ENCODE measurements around the gene CNTNAP1.
"Not testable (repeated sequence)": the region's sequence is repeated elsewhere in the genome, so short reads cannot be mapped to it uniquely, and the experiment has no call there.

The CNTNAP1 gene

DNA sequence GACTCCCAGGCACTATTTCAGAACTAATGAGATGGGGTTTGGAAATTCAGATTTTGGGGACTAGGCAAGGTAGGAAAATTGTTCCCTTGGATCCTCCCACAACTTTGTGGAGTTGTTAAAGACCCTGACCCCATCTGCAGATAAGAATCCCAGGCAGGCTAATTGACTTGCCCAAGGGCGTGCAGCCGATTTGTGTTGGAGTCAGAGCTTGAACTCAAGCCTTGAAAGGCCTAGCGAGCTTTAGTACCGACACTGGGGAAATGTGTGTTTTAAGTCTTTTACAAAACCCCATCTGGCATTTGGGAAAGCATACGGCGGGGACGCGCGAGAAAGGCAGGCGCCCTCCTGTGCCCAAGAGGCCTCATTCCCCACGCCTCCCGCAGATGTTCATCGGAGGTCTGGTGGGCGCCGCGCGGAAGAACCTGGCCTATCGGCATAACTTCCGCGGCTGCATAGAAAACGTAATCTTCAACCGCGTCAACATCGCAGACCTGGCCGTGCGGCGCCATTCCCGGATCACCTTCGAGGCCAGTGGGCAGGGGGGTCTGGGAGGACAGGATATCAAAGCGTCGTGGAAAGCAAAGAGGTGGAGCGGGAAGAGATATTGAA is 4.3 kb downstream of the CNTNAP1 start:
- no peak for DNase-seq

DNA sequence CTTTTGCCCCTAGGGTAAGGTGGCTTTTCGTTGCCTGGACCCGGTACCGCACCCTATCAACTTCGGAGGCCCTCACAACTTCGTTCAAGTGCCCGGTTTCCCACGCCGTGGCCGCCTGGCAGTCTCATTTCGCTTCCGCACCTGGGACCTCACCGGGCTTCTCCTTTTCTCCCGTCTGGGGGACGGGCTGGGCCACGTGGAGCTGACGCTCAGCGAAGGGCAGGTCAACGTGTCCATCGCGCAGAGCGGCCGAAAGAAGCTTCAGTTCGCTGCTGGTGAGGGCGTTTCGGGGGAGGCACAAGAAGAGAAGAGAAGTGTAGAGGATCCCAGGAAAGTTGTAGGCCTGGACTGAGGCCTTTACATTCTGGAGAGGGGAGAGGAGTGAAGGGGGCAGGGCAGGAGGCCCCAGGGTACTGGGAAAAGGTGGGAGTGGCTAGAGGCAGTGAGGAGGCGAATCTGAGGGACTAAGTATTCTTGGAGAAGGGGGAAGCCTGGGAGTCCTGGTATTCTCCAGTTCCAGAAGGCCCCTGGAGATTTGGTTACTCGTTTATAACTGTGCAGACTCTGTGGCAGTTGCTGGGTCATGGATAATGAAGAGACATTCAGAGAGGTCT is 5.5 kb downstream of the CNTNAP1 start:
- no peak for DNase-seq

DNA sequence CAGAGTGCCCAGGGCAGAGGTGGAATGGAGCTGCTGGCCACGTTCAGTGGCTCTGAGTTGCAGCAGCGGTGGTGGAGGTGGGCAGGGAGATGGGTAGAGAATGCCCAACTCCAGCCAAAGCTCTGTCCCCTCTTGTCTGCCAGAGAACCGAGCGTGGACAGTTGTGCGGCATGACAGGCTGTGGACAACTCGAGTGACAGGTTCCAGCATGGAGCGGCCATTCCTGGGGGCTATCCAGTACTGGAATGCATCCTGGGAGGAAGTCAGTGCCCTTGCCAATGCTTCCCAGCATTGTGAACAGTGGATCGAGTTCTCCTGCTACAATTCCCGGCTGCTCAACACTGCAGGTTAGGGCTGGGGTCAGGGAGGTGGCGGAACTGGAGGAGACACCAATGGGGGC is 8.3 kb downstream of the CNTNAP1 start:
- DNase-seq, result no peak

GRCh38 chr17:42691021-42691545 is 8.8 kb downstream of the CNTNAP1 start:
- DNase-seq, result no peak

GRCh38 chr17:42692489-42692888 is 10.2 kb downstream of the CNTNAP1 start:
- no peak for DNase-seq

DNA sequence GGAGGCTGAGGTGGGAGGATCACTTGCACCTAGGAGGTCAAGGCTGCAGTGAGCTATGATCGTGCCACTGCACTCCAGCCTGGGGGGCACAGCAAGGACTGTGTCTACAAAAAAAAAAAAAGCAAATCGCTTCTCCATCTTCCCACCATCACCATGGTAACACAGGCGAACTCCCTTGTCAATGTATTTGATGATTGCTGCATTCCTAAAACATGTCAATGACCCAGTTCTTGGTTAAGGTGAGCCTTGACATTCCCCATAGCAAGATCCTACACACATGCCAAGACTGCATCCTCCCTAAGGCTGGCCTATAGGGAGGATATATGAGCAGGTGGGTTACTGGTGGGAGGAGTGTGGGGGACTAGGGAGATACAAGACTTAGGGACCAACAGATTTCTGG is 12.2 kb downstream of the CNTNAP1 start:
- DNase-seq, result no peak

DNA sequence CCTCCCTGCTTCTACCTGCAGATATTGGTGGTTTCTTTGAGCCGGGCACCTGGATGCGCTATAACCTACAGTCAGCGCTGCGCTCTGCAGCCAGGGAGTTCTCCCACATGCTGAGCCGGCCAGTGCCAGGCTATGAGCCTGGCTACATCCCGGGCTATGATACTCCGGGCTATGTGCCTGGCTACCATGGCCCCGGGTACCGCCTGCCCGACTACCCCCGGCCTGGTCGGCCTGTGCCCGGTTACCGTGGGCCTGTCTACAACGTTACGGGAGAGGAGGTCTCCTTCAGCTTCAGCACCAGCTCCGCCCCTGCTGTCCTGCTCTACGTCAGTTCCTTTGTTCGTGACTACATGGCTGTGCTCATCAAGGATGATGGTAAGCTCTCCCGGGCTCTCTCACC is 13.2 kb downstream of the CNTNAP1 start:
- DNase-seq, result no peak

DNA sequence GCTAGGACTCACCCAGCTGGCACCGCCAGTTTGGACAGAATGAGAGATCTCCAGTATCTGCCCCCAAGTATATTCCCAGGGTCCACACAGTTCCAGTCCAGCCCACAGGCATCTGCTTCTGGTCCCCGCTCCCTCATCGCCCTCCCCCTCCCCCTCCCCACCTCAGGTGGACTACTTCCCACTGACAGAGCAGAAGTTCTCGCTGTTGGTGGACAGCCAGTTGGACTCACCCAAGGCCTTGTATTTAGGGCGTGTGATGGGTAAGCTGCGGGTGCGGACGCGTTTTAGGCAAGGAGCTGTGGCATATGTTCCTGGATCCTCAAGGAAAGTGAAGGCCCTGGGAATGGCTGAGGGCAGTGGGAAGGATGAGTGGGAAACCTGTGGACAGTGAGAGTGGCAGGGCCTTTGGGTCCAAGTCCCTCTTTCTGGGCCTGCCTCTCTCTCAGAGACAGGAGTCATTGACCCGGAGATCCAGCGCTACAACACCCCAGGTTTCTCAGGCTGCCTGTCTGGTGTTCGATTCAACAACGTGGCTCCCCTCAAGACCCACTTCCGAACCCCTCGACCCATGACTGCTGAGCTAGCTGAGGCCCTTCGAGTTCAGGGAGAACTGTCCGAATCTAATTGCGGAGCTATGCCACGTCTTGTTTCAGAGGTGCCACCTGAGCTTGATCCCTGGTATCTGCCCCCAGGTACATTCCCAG is 14.9 kb downstream of the CNTNAP1 start:
- DNase-seq, result no peak

- no peak for DNase-seq
Measured at GRCh38 chr17:42698736-42699414, 16.5 kb downstream of the CNTNAP1 start.

GRCh38 chr17:42699415-42699740 is 17.0 kb downstream of the CNTNAP1 start:
- no peak for DNase-seq

DNA sequence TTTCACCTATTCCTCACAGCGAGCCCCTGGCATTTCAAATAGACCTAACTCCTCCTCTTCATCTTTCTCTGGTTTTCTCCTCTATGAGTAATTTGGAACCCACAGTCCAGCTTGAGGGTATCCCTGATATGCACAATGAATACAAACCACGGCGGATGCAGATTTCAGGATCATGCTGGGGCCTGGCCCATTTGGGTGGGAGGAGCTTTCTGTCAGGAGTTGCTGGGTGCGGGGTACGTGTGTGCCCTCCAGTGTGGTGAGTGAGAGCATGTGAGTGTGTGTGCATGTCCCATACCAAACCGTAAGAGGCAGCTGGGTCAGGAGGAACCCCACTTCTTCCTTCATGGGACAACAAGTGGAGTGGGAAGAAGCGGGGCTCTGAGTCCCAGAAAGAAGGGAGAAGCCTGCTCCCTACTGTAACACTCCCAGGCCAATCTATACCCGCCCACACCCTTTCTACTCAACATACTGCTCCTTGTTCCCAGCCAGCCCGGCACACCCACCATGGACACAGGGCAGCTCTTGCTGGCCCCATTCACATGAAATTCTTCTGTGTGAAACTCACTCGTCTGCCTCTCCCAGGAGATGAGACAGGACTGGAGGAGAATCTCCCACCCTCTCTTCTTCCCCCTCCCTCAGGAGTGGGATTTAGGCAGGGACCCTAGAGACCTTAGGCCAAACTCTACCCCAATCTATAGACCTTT is 18.4 kb downstream of the CNTNAP1 start:
- DNase-seq, result no peak

GRCh38 chr17:42702446-42702845 is 20.1 kb downstream of the CNTNAP1 start:
- no peak for DNase-seq

DNA sequence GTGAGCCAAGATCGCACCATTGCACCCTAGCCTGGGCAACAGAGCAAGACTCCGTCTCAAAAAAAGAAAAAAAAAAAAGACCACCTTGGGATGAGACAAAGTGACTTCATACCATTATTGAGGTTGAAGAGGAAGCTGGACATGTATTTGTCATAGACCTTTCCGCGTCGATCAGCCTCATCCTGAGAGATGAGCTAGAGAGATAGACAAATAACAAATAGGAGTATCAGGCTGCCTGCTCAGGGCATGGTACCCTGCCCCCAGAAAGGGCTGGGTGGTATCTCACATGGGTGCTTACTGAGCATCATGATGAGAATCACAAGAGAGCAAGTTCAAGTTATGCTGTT is 22.1 kb downstream of the CNTNAP1 start:
- no peak for DNase-seq

DNA sequence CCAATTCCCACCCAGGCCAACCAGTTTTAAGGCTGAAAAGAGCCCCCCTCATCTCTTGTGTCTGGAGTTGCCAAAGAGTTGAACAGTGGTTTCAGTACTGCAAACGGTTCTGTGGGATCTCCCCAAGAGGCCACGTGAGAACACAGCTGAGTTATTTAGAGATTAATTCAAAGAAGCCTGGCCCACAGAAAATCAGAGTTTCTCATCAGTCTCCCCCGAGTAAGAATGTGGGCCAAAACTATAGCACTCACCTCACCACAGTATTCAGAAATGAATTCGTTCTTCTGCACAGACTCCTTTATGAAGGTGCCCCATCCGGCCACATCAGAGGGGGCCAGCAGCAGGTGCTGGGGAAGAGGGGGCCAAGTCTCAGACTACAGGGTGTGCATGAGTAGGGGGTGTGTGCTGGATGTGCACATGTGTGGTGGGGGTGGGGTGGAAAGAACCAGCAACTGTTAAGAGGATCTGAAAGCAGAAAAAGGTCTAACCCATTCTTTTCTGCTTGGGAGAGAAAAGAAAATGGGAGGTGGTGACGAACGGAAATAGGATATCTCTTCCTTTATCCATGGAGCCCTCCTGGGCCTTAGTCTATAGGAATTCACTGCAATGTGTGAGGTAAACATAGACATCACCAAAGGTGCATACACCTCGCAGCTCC is 22.6 kb downstream of the CNTNAP1 start:
- no peak for DNase-seq

DNA sequence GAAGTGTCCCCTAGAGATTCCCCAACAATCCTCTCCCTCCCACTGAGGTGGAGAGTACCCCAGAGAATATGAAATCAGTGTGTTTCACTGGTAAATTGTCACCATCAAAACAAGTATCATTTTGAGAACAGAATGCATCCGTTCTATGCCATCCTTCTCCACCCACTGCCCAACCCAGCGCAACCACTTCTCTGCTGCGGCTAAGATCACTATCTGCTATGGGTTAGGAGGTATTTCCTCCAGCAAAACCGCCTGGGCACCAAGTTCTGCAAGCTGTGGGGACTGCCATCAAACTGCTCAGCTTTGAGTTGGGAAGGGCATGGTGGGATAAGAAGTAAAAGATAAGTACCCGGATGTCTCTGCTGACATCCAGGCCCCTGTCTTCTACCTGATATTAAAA is 24.4 kb downstream of the CNTNAP1 start:
- DNase-seq, result no peak

DNA sequence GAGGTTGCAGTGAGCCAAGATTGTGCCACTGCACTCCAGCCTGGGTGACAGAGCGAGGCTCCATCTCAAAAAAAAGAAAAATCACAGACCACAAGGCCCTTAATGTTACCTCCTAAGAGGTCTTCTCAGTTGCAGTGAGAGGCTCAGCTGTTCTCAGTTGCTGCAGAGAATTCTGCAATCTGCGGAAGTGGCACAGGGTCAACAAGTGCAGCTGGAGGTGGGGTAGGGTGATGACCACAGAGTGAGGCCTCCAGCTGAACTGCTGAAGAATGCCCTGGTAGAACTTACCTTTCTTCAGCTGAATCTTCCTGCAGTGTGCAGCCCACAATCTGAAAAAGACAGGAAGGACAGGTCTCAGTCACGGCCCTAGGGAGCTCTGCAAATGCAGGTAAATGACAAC is 26.3 kb downstream of the CNTNAP1 start:
- DNase-seq, result no peak

GRCh38 chr17:42709561-42709960 is 27.2 kb downstream of the CNTNAP1 start:
- no peak for DNase-seq

DNA sequence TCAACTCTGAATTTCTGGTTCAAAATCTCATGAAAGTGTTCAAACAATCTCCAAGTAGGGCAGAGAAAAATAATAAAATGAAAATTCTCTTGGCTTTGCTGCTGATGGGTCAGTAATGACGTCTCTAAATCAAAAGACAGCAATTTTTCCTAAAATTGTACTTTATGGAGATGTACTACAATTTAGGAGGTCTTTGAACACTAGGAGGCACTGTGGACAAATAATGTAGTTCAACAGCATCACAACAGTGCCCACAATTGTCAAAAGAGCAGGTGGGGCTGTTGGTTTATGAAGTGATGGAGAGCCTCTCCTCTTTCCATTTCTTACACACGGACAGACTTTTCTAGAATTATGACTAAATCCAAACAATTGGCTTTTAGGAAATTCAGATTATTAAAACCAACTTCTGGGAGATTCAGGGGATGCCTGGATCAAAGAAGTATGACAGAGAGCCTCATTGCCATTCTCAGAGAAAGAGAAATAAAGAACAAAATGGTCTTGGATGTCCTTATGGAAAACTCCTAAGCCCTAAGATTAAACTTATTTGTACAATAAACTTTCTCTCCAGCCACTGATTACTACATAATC is 38.8 kb downstream of the CNTNAP1 start:
- DNase-seq, result peak; percentile 60

DNA sequence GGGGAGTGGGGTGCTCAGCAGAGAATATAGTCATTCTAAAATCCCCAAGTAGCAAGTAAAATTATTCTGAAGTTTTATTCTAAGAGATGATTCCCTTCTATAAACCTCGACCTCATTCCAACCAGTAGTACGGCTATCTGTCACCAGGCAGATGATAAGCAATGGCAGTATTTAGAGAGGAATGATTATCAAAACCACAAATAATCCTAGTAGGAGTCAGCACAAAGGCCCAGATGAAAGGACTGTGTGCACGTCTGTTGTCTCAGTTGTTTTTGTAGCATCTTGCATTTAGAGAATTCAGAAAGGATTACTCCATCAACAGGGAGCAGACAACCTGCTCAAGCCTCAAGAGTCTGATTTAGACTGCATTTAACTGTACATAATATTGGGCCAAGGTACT is 41.3 kb downstream of the CNTNAP1 start:
- DNase-seq, result no peak

DNA sequence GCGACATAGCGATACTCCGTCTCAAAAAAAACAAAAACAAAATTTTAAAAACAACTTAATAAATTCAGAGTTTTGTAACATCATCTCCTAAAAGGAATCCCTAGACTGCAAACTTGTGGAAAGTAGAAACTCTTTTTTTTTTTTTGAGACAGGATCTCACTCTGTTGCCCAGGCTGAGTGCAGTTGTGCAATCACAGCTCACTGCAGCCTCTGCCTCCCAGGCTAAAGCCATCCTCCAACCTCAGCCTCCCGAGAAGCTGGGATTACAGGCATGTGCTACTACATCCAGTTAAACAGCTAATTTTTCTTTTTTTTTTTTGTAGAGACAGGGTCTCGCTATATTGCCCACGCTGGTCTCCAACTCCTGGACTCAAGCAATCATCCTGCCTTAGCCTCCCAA is 42.8 kb downstream of the CNTNAP1 start:
- no peak for DNase-seq

- no peak for DNase-seq
Measured at GRCh38 chr17:42740699-42741098, 58.4 kb downstream of the CNTNAP1 start.

DNA sequence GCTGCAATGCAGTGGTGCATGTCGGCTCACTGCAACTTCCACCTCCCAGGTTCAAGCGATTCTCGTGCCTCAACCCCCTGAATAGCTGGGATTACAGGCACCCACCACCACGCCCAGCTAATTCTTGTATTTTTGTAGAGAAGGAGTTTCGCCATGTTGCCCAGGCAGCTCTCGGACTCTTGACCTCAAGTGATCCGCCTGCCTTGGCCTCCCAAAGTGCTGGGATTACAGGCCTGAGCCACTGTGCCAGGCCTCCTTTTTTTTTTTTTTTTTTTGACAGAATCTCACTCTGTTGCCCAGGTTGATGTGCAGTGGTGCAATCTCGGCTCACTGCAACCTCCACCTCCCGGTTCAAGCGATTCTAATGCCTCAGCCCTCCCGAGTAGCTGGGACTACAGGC is 60.6 kb downstream of the CNTNAP1 start:
- not testable (repeated sequence) for DNase-seq

All from NCI-H2227 treated with DMSO at 0.1 percent for 48 hours (cell line).